IPS DF 6.9 (cell line): ENCODE data around the gene TMEM181.

Source experiments
- DNase-seq: peaks from one replicate; pipeline ENCODE4 v3.0.0-alpha.2; 2013; ENCODE audit warnings: low read depth, low spot score
- H3K27ac ChIP-seq: one replicate; pipeline ENCODE4 v1.5.1; 2013; ENCODE audit warnings: low read length, control low read depth
- H3K27me3 ChIP-seq: 2 replicates; pipeline ENCODE4 v1.6.1; 2013; ENCODE audit warnings: mild to moderate bottlenecking, low read length; ENCODE audit not compliant: control insufficient read depth, insufficient read depth
- H3K36me3 ChIP-seq: 2 replicates; pipeline ENCODE4 v1.6.1; 2013; ENCODE audit warnings: low read length; ENCODE audit not compliant: control insufficient read depth, insufficient read depth
- H3K4me1 ChIP-seq: 2 replicates; pipeline ENCODE4 v1.6.1; 2013; ENCODE audit warnings: low read length; ENCODE audit not compliant: control insufficient read depth, insufficient read depth
- H3K4me3 ChIP-seq: 2 replicates; pipeline ENCODE4 v1.5.1; 2013; ENCODE audit warnings: mild to moderate bottlenecking, low read length
- H3K9me3 ChIP-seq: 2 replicates; pipeline ENCODE4 v1.6.1; 2013; ENCODE audit warnings: low read length, inconsistent platforms; ENCODE audit not compliant: control insufficient read depth, insufficient read depth
- WGBS: extraction: QIAGEN DNeasy Blood & Tissue Kit; methylation state at CpG from one replicate; pipeline ENCODE4 v1.1.7; 2013; ENCODE audit warnings: mixed read lengths, missing lambda C conversion rate; ENCODE audit not compliant: insufficient read length, insufficient coverage; 5-methylcytosine and 5-hydroxymethylcytosine counted together

Gene TMEM181

GRCh38 chr6:158621694-158622544 is 62.0 kb downstream of the TMEM181 start:
- Histone ChIP-seq H3K4me1 (no peaks in the 10 kb centered on the region), H3K36me3 (peaks cover 23% of the 10 kb centered on the region), H3K9me3 (no peaks in the 10 kb centered on the region), H3K27me3 (no peaks in the 10 kb centered on the region), H3K4me3 (no peak overlapping the region), H3K27ac (no peak overlapping the region)
- no CpG with 5 or more reads among the region's 25 CpGs for WGBS
- DNase-seq, result no peak

- no CpG with 5 or more reads among the region's 10 CpGs for whole genome bisulfite sequencing
Observed at GRCh38 chr6:158622545-158623190, 62.8 kb downstream of the TMEM181 start.

GRCh38 chr6:158624684-158625682 is 65.1 kb downstream of the TMEM181 start:
- Histone ChIP-seq H3K9me3 (no peaks in the 10 kb centered on the region), H3K27ac (no peak overlapping the region), H3K36me3 (peaks cover 25% of the 10 kb centered on the region), H3K4me3 (no peak overlapping the region), H3K4me1 (no peaks in the 10 kb centered on the region), H3K27me3 (no peaks in the 10 kb centered on the region)
- WGBS, result no CpG with 5 or more reads among the region's 25 CpGs
- no peak for DNase-seq

More at GRCh38 chr6:158622545-158623190, 62.8 kb downstream of the TMEM181 start:
- no peak overlapping the region for H3K27ac ChIP-seq
- H3K9me3 ChIP-seq, result no peaks in the 10 kb centered on the region
- peaks cover 25% of the 10 kb centered on the region for H3K36me3 ChIP-seq
- DNase-seq, result no peak
- no peaks in the 10 kb centered on the region for H3K4me1 ChIP-seq
- H3K4me3 ChIP-seq, result no peak overlapping the region
- no peaks in the 10 kb centered on the region for H3K27me3 ChIP-seq

GRCh38 chr6:158625881-158626305 is 66.0 kb downstream of the TMEM181 start:
- no peak overlapping the region for H3K27ac ChIP-seq
- no peaks in the 10 kb centered on the region for H3K9me3 ChIP-seq
- H3K36me3 ChIP-seq, result peaks cover 23% of the 10 kb centered on the region
- H3K4me3 ChIP-seq, result no peak overlapping the region
- no peak for DNase-seq
- no CpG with 5 or more reads among the region's 15 CpGs for WGBS
- no peaks in the 10 kb centered on the region for H3K4me1 ChIP-seq
- H3K27me3 ChIP-seq, result no peaks in the 10 kb centered on the region

- Histone ChIP-seq H3K27ac (no peak overlapping the region), H3K27me3 (no peaks in the 10 kb centered on the region), H3K4me1 (no peaks in the 10 kb centered on the region), H3K9me3 (no peaks in the 10 kb centered on the region), H3K36me3 (peaks cover 23% of the 10 kb centered on the region), H3K4me3 (no peak overlapping the region)
- 100% methylated on average over 1 of the region's 6 CpGs for WGBS
- no peak for DNase-seq
Observed at GRCh38 chr6:158626360-158627167, 66.7 kb downstream of the TMEM181 start.

GRCh38 chr6:158627168-158627939 is 67.5 kb downstream of the TMEM181 start:
- no peaks in the 10 kb centered on the region for H3K27me3 ChIP-seq
- DNase-seq, result no peak
- peaks cover 17% of the 10 kb centered on the region for H3K36me3 ChIP-seq
- no peaks in the 10 kb centered on the region for H3K4me1 ChIP-seq
- H3K9me3 ChIP-seq, result no peaks in the 10 kb centered on the region
- no CpG with 5 or more reads among the region's 20 CpGs for WGBS
- no peak overlapping the region for H3K27ac ChIP-seq
- no peak overlapping the region for H3K4me3 ChIP-seq

- no peaks in the 10 kb centered on the region for H3K9me3 ChIP-seq
- H3K4me3 ChIP-seq, result no peak overlapping the region
- H3K4me1 ChIP-seq, result no peaks in the 10 kb centered on the region
- no peaks in the 10 kb centered on the region for H3K27me3 ChIP-seq
- H3K27ac ChIP-seq, result no peak overlapping the region
- WGBS, result no CpG with 5 or more reads among the region's 9 CpGs
- H3K36me3 ChIP-seq, result peaks cover 16% of the 10 kb centered on the region
- no peak for DNase-seq
Observed at GRCh38 chr6:158627940-158628211, 68.0 kb downstream of the TMEM181 start.

GRCh38 chr6:158628542-158628941 is 68.7 kb downstream of the TMEM181 start:
- H3K27ac ChIP-seq, result no peak overlapping the region
- H3K4me1 ChIP-seq, result no peaks in the 10 kb centered on the region
- H3K9me3 ChIP-seq, result no peaks in the 10 kb centered on the region
- no peaks in the 10 kb centered on the region for H3K27me3 ChIP-seq
- peaks cover 16% of the 10 kb centered on the region for H3K36me3 ChIP-seq
- WGBS, result no CpG with 5 or more reads among the region's 17 CpGs
- H3K4me3 ChIP-seq, result no peak overlapping the region
- no peak for DNase-seq

GRCh38 chr6:158629367-158630221 is 69.7 kb downstream of the TMEM181 start:
- DNase-seq, result no peak

More at GRCh38 chr6:158629367-158630221, 69.7 kb downstream of the TMEM181 start:
- H3K9me3 ChIP-seq, result no peaks in the 10 kb centered on the region
- no peaks in the 10 kb centered on the region for H3K4me1 ChIP-seq
- no peak overlapping the region for H3K4me3 ChIP-seq
- peaks cover 16% of the 10 kb centered on the region for H3K36me3 ChIP-seq
- WGBS, result no CpG with 5 or more reads among the region's 20 CpGs
- H3K27ac ChIP-seq, result no peak overlapping the region
- H3K27me3 ChIP-seq, result no peaks in the 10 kb centered on the region
